ENCODE results near the gene ATG13. TPM values are rescaled to one million over a fixed set of nuclear protein-coding genes. Genes with fewer than 3 reads are reported as not detected.
A peak's percentile ranks its signal among the peaks of the same experiment; 100 is the strongest.

The ATG13 gene
- total RNA-seq, 1 donor from 2014 or later, result 67.3 TPM

DNA sequence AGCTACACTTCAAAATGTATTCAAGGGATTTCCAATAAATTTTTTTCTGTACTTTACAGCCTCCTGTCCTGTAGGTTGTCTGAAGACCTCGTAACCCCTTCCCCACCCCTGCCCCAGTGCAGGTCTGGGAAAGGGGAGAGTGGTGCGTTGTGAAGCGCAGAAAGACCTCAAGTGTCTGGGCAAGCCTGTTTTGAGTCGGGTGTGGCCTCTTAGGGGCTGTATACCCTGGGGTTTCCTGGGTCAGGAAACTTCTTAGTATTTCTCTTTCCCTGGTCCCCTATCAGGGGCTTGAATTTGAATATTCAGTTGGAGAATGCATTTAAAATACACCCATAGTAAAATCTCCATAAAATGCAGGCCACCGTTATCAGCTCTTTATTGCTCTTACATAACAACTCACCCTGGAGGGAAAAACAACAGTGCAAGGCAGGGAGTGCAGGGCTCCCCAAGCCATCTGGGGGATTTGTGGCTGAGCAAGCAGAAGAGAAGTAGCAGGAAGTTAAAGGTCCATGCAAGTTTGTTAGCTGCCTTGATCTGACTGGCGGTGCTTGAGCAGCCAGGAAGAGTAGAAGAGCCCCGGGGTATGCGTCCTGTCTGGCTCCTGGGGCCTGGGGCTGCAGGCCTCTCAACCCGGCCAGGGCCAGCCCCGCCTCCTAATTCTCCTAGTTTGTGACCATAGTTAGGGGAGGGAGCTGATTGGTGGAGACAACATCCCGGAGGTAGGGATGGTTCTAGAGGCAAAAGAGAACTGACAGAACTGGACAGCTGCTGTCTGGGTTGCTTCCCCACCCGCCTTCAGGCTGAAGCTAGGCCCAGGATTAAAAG lies 57.3 kb downstream of the ATG13 start:
- H3K27me3 Mint-ChIP-seq, result no peaks in the 10 kb centered on the region
- no peak for DNase-seq (ENCODE audit: extremely low spot score, unreplicated experiment)
- H3K36me3 Mint-ChIP-seq, result peaks cover 15% of the 10 kb centered on the region
- TF ChIP-seq, protein P1, sequence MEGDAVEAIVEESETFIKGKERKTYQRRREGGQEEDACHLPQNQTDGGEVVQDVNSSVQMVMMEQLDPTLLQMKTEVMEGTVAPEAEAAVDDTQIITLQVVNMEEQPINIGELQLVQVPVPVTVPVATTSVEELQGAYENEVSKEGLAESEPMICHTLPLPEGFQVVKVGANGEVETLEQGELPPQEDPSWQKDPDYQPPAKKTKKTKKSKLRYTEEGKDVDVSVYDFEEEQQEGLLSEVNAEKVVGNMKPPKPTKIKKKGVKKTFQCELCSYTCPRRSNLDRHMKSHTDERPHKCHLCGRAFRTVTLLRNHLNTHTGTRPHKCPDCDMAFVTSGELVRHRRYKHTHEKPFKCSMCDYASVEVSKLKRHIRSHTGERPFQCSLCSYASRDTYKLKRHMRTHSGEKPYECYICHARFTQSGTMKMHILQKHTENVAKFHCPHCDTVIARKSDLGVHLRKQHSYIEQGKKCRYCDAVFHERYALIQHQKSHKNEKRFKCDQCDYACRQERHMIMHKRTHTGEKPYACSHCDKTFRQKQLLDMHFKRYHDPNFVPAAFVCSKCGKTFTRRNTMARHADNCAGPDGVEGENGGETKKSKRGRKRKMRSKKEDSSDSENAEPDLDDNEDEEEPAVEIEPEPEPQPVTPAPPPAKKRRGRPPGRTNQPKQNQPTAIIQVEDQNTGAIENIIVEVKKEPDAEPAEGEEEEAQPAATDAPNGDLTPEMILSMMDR (conservative IDR thresholded peaks at IDR 0.05), result no peak
- H3K4me1 Mint-ChIP-seq (ENCODE audit: unreplicated experiment), result peaks cover 7% of the 10 kb centered on the region
- peak overlapping the region; percentile 83 for H3K27ac Mint-ChIP-seq
- no peaks in the 10 kb centered on the region for H3K9me3 Mint-ChIP-seq
- no peak overlapping the region for H3K4me3 Mint-ChIP-seq

- H3K9me3 Mint-ChIP-seq, result no peaks in the 10 kb centered on the region
- peak overlapping the region; percentile 83 for H3K27ac Mint-ChIP-seq
- TF ChIP-seq, protein P1 (conservative IDR thresholded peaks at IDR 0.05), result no peak
- peaks cover 7% of the 10 kb centered on the region for H3K4me1 Mint-ChIP-seq (ENCODE audit: unreplicated experiment)
- H3K36me3 Mint-ChIP-seq, result peaks cover 12% of the 10 kb centered on the region
- no peak overlapping the region for H3K4me3 Mint-ChIP-seq
- H3K27me3 Mint-ChIP-seq, result no peaks in the 10 kb centered on the region
- DNase-seq (ENCODE audit: extremely low spot score, unreplicated experiment), result no peak
Measured at GRCh38 chr11:46675288-46675851, 58.0 kb downstream of the ATG13 start.

- Mint-ChIP-seq H3K4me3 (no peak overlapping the region), H3K27me3 (no peaks in the 10 kb centered on the region), H3K36me3 (peaks cover 12% of the 10 kb centered on the region), H3K27ac (no peak overlapping the region), H3K4me1 (ENCODE audit: unreplicated experiment) (peaks cover 7% of the 10 kb centered on the region), H3K9me3 (no peaks in the 10 kb centered on the region)
- DNase-seq (ENCODE audit: extremely low spot score, unreplicated experiment), result no peak
- TF ChIP-seq, protein P1 (conservative IDR thresholded peaks at IDR 0.05), result no peak
Measured at GRCh38 chr11:46675949-46676348, 58.6 kb downstream of the ATG13 start.

- Mint-ChIP-seq H3K27me3 (no peaks in the 10 kb centered on the region), H3K27ac (no peak overlapping the region), H3K4me1 (ENCODE audit: unreplicated experiment) (peaks cover 7% of the 10 kb centered on the region)
Measured at GRCh38 chr11:46676436-46677158, 59.2 kb downstream of the ATG13 start.

DNA sequence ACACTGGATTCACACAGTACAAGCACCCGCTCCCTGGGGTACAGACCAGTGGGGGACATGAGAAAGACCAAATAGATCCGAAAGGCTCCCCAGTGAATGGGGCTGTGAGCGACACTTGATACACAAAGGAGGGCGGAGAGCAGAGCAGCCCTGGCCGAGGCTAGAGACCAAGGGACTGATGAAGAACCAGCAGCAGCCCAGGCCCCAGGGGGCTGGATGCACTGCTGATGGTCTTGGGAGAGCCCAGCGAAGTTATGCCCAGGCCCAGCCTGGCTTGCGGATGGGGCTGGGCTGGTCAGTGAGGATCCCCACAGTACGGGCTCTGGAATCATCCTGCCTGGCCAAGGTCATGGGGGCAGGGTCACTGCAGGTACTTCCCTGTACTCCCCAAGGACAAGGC lies 59.8 kb downstream of the ATG13 start:
- TF ChIP-seq, protein P1 (conservative IDR thresholded peaks at IDR 0.05), result no peak
- peaks cover 12% of the 10 kb centered on the region for H3K36me3 Mint-ChIP-seq
- H3K27me3 Mint-ChIP-seq, result no peaks in the 10 kb centered on the region
- H3K9me3 Mint-ChIP-seq, result no peaks in the 10 kb centered on the region
- no peak overlapping the region for H3K27ac Mint-ChIP-seq
- no peak for DNase-seq (ENCODE audit: extremely low spot score, unreplicated experiment)
- H3K4me1 Mint-ChIP-seq (ENCODE audit: unreplicated experiment), result peaks cover 7% of the 10 kb centered on the region
- no peak overlapping the region for H3K4me3 Mint-ChIP-seq

More at GRCh38 chr11:46676436-46677158, 59.2 kb downstream of the ATG13 start:
- Mint-ChIP-seq H3K9me3 (no peaks in the 10 kb centered on the region), H3K36me3 (peaks cover 12% of the 10 kb centered on the region), H3K4me3 (no peak overlapping the region)
- TF ChIP-seq, protein P1 (conservative IDR thresholded peaks at IDR 0.05), result no peak
- DNase-seq (ENCODE audit: extremely low spot score, unreplicated experiment), result no peak

All from type B pancreatic cell (in vitro differentiated cells).